Limb (tissue), 2 donors: ENCODE measurements around the gene NDUFS8.

Experiments
- DNase-seq, 2 donors: peaks; one replicate each; pipeline ENCODE4 v3.0.0-alpha.2; 2016; ENCODE audit errors: extremely low spot score in 2 of 2

Gene NDUFS8

GRCh38 chr11:68076371-68077042 is 46.0 kb downstream of the NDUFS8 start:
- DNase-seq = no peak

- DNase-seq = no peak
Observed at GRCh38 chr11:68077617-68078582, 47.4 kb downstream of the NDUFS8 start.

- no peak for DNase-seq
Observed at GRCh38 chr11:68080860-68081259, 50.4 kb downstream of the NDUFS8 start.

- no peak for DNase-seq
Observed at GRCh38 chr11:68081691-68082090, 51.2 kb downstream of the NDUFS8 start.

- no peak for DNase-seq
Observed at GRCh38 chr11:68082481-68082880, 52.0 kb downstream of the NDUFS8 start.

- DNase-seq = no peak
Observed at GRCh38 chr11:68083517-68083916, 53.0 kb downstream of the NDUFS8 start.
